Vagina (tissue), 2 donors: ENCODE data around the gene TRANK1.

Experiments used
- CTCF ChIP-seq, 3 experiments: fragments of 450-650 bp in 2 of 3; fragments of 200-600 bp in 1 of 3; sonication (generic) in 1 of 3; IDR thresholded peaks; one replicate each; pipeline ENCODE4 v1.5.1; 2017 to 2019; ENCODE audit warnings: antibody characterized with exemption in 3 of 3, mild to moderate bottlenecking in 2 of 3, moderate library complexity in 2 of 3
- POLR2A ChIP-seq, 2 donors: fragments of 450-650 bp; IDR thresholded peaks; one replicate each; pipeline ENCODE4 v1.6.1; 2017; ENCODE audit warnings: antibody characterized with exemption in 2 of 2, mild to moderate bottlenecking in 2 of 2, moderate library complexity in 2 of 2

GRCh38 chr3:36989005-36989404 is 44.2 kb upstream of the TRANK1 start:
- TF ChIP-seq CTCF (IDR thresholded peaks at IDR 0.05), result no peak
- no peak for TF ChIP-seq POLR2A (IDR thresholded peaks at IDR 0.05)
